ENCODE results near the gene DYSF.

DYSF gene

DNA sequence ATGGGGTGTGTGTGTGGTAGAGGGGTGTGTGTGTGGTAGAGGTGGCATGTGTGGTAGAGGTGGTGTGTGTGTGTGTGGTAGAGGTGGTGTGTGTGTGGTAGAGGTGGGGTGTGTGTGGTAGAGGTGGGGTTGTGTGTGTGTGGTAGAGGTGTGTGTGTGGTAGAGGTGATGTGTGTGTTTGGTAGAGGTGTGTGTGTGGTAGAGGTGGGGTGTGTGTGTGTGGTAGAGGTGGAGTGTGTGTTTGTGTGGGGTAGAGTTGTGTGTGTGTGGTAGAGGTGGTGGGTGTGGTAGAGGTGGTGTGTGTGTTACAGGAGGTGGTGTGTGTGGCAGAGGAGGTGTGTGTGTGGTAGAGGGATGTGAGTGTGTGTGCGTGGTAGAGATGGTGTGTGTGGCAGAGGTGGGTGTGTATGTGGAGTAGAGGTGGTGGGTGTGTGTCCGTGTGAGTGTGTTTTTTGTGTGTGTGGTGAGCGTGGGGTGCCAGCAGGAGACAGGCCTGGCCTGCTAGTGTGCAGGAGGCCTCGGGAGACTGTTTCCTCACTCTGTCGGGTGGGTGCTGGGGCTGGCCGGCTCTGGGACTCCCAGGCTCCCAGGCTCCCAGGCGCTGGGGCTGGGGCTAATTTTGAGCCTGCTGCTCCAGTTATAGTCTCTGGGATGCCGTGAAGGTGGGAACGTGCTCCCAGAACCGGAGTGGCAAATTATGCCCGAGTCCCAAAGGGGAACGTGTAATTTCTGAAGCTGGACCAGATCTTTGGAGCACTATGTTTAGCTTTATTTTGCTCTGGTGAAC lies 165.2 kb downstream of the DYSF start:
- H3K27me3 ChIP-seq (replicated peaks; ENCODE audit: insufficient read depth, low read length): no peaks in the 10 kb centered on the region
- H3K4me1 ChIP-seq (ENCODE audit: low read length): no peaks in the 10 kb centered on the region
- H3K4me3 ChIP-seq (ENCODE audit: low read length): no peak overlapping the region
- no peaks in the 10 kb centered on the region for H3K9me3 ChIP-seq (replicated peaks; ENCODE audit: insufficient read depth, low read length)
- no peaks in the 10 kb centered on the region for H3K79me2 ChIP-seq (ENCODE audit: low read length)
- no peaks in the 10 kb centered on the region for H3F3A ChIP-seq (ENCODE audit: insufficient read depth, low read length)
- H3K9ac ChIP-seq (ENCODE audit: low read length): no peak overlapping the region
- H4K20me1 ChIP-seq (ENCODE audit: insufficient read depth, low read length): no peaks in the 10 kb centered on the region
- no peak overlapping the region for H3K4me2 ChIP-seq (ENCODE audit: low read depth, low read length)
- H3K9me2 ChIP-seq (replicated peaks; ENCODE audit: insufficient read depth, low read length): no peaks in the 10 kb centered on the region
- 0 out of 2 replicates have a peak overlapping the region, but pooled peaks have one; percentile 27 for H2AFZ ChIP-seq (ENCODE audit: low read length)
- H3K36me3 ChIP-seq (replicated peaks; ENCODE audit: insufficient read depth, low read length): no peaks in the 10 kb centered on the region
- no peak for DNase-seq
- no peak overlapping the region for H3K27ac ChIP-seq (ENCODE audit: low read length)
- TF ChIP-seq EZH2phosphoT487 (IDR thresholded peaks at IDR 0.05; ENCODE audit: low read length) (no peak), EZH2 (optimal IDR thresholded peaks at IDR 0.05; ENCODE audit: low read depth, low read length) (no peak)
- TF ChIP-seq, protein P1, sequence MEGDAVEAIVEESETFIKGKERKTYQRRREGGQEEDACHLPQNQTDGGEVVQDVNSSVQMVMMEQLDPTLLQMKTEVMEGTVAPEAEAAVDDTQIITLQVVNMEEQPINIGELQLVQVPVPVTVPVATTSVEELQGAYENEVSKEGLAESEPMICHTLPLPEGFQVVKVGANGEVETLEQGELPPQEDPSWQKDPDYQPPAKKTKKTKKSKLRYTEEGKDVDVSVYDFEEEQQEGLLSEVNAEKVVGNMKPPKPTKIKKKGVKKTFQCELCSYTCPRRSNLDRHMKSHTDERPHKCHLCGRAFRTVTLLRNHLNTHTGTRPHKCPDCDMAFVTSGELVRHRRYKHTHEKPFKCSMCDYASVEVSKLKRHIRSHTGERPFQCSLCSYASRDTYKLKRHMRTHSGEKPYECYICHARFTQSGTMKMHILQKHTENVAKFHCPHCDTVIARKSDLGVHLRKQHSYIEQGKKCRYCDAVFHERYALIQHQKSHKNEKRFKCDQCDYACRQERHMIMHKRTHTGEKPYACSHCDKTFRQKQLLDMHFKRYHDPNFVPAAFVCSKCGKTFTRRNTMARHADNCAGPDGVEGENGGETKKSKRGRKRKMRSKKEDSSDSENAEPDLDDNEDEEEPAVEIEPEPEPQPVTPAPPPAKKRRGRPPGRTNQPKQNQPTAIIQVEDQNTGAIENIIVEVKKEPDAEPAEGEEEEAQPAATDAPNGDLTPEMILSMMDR (IDR thresholded peaks at IDR 0.05; ENCODE audit: low read length): no peak

DNA sequence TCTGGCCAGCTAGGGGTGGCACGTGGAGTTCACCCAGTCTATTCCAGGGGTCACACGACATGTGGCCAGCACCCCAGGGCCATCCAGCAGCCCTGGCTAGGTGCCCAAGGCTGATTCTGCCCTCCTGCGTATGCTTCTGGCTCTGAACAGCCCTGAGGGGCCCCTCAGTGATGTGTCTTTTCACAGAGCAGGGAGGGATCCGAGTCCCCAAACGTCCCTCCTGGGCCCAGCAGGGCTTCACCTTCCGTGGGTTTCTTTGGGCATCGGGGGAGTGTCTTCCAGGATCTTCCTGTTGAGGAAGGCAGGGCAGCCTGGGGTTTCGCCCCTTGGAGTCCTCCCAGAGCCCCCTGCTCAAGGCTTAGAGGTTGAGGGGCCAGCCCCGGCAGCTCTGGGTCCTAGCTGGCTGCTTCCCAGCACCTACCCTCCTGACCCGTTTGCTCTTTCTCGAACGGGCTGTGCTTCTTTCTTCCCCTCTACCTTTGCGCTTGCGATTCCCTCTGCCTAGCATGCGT lies 165.9 kb downstream of the DYSF start:
- Histone ChIP-seq H3K27me3 (replicated peaks; ENCODE audit: insufficient read depth, low read length) (no peaks in the 10 kb centered on the region), H3K36me3 (replicated peaks; ENCODE audit: insufficient read depth, low read length) (no peaks in the 10 kb centered on the region), H3K9me3 (replicated peaks; ENCODE audit: insufficient read depth, low read length) (no peaks in the 10 kb centered on the region), H3K79me2 (ENCODE audit: low read length) (no peaks in the 10 kb centered on the region), H3K9me2 (replicated peaks; ENCODE audit: insufficient read depth, low read length) (no peaks in the 10 kb centered on the region), H3K4me2 (ENCODE audit: low read depth, low read length) (no peak overlapping the region), H4K20me1 (ENCODE audit: insufficient read depth, low read length) (no peaks in the 10 kb centered on the region), H2AFZ (ENCODE audit: low read length) (0 out of 2 replicates have a peak overlapping the region, but pooled peaks have one; percentile 27), H3K4me3 (ENCODE audit: low read length) (no peak overlapping the region), H3K27ac (ENCODE audit: low read length) (no peak overlapping the region), H3F3A (ENCODE audit: insufficient read depth, low read length) (no peaks in the 10 kb centered on the region), H3K9ac (ENCODE audit: low read length) (no peak overlapping the region), H3K4me1 (ENCODE audit: low read length) (no peaks in the 10 kb centered on the region)
- no peak for DNase-seq
- TF ChIP-seq EZH2 (optimal IDR thresholded peaks at IDR 0.05; ENCODE audit: low read depth, low read length) (no peak), EZH2phosphoT487 (IDR thresholded peaks at IDR 0.05; ENCODE audit: low read length) (no peak)

DNA sequence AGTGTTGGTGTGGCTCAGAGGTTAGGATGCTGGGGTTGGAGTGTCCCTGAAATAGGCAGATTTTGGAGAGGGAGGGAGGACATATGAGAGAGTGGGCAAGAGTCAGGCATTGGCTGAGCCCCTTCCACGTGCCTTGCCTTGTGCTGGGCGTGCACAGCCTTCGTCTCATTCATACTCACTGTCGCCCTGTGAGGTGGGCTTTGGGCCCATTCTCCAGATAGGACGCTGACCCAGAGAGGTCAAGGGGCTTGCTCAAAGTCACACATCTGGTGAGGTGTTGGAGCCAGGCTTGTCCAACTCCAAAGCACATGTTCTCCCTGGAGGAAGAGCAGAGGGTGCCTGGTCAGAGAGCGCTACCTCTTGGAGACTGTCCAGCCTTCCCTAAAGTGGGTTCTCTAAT lies 166.8 kb downstream of the DYSF start:
- H4K20me1 ChIP-seq (ENCODE audit: insufficient read depth, low read length): no peaks in the 10 kb centered on the region
- no peak overlapping the region for H3K9ac ChIP-seq (ENCODE audit: low read length)
- H3K4me3 ChIP-seq (ENCODE audit: low read length): no peak overlapping the region
- H3F3A ChIP-seq (ENCODE audit: insufficient read depth, low read length): no peaks in the 10 kb centered on the region
- no peak overlapping the region for H2AFZ ChIP-seq (ENCODE audit: low read length)
- no peaks in the 10 kb centered on the region for H3K9me2 ChIP-seq (replicated peaks; ENCODE audit: insufficient read depth, low read length)
- H3K4me2 ChIP-seq (ENCODE audit: low read depth, low read length): no peak overlapping the region
- H3K27me3 ChIP-seq (replicated peaks; ENCODE audit: insufficient read depth, low read length): no peaks in the 10 kb centered on the region
- no peaks in the 10 kb centered on the region for H3K36me3 ChIP-seq (replicated peaks; ENCODE audit: insufficient read depth, low read length)
- TF ChIP-seq EZH2phosphoT487 (IDR thresholded peaks at IDR 0.05; ENCODE audit: low read length): no peak
- TF ChIP-seq EZH2 (optimal IDR thresholded peaks at IDR 0.05; ENCODE audit: low read depth, low read length): no peak
- TF ChIP-seq, protein P1 (IDR thresholded peaks at IDR 0.05; ENCODE audit: low read length): no peak
- H3K4me1 ChIP-seq (ENCODE audit: low read length): no peaks in the 10 kb centered on the region
- H3K79me2 ChIP-seq (ENCODE audit: low read length): no peaks in the 10 kb centered on the region
- DNase-seq: no peak
- H3K9me3 ChIP-seq (replicated peaks; ENCODE audit: insufficient read depth, low read length): no peaks in the 10 kb centered on the region
- no peak overlapping the region for H3K27ac ChIP-seq (ENCODE audit: low read length)

DNA sequence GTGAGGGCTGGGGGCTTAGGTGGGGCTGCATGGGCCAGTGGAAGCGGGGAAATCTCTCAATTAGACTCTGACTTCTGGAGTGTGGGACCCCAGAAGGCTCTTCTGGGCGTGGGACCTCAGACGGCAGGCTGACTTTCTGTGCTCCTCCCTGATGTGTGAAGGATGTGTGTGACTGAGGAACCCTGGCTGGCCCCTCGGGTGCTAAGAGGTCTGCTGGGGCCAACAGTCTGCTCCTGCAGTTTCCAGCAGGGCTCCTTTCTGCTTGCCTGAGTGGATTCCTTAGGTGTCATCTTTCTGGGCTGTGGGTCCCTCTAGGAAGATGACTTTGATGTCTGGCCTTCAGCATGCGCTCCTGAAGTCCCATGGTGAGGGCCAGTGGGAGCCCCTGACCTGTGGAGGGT lies 167.5 kb downstream of the DYSF start:
- no peak overlapping the region for H3K9ac ChIP-seq (ENCODE audit: low read length)
- no peaks in the 10 kb centered on the region for H3F3A ChIP-seq (ENCODE audit: insufficient read depth, low read length)
- DNase-seq: no peak
- H3K4me3 ChIP-seq (ENCODE audit: low read length): no peak overlapping the region
- H3K9me2 ChIP-seq (replicated peaks; ENCODE audit: insufficient read depth, low read length): no peaks in the 10 kb centered on the region
- H3K9me3 ChIP-seq (replicated peaks; ENCODE audit: insufficient read depth, low read length): no peaks in the 10 kb centered on the region
- no peaks in the 10 kb centered on the region for H3K36me3 ChIP-seq (replicated peaks; ENCODE audit: insufficient read depth, low read length)
- H2AFZ ChIP-seq (ENCODE audit: low read length): no peak overlapping the region
- no peak for TF ChIP-seq EZH2 (optimal IDR thresholded peaks at IDR 0.05; ENCODE audit: low read depth, low read length)
- TF ChIP-seq EZH2phosphoT487 (IDR thresholded peaks at IDR 0.05; ENCODE audit: low read length): no peak
- TF ChIP-seq, protein P1 (IDR thresholded peaks at IDR 0.05; ENCODE audit: low read length): no peak
- H3K4me2 ChIP-seq (ENCODE audit: low read depth, low read length): no peak overlapping the region
- no peaks in the 10 kb centered on the region for H3K79me2 ChIP-seq (ENCODE audit: low read length)
- no peaks in the 10 kb centered on the region for H4K20me1 ChIP-seq (ENCODE audit: insufficient read depth, low read length)
- H3K4me1 ChIP-seq (ENCODE audit: low read length): no peaks in the 10 kb centered on the region
- H3K27me3 ChIP-seq (replicated peaks; ENCODE audit: insufficient read depth, low read length): no peaks in the 10 kb centered on the region
- H3K27ac ChIP-seq (ENCODE audit: low read length): no peak overlapping the region
